ENCODE measurements around the gene PLEKHD1.
A peak's percentile ranks its signal among the peaks of the same experiment; 100 is the strongest.

PLEKHD1 gene

GRCh38 chr14:69458350-69458749, 26.2 kb upstream of the PLEKHD1 start:
- no peak for TF ChIP-seq CTCF (IDR thresholded peaks at IDR 0.05; ENCODE audit: insufficient read depth, low read depth, low read length, missing control alignments)
- no peak for DNase-seq (ENCODE audit: low read depth)

GRCh38 chr14:69459122-69459521, 25.4 kb upstream of the PLEKHD1 start:
- no peak for TF ChIP-seq CTCF (IDR thresholded peaks at IDR 0.05; ENCODE audit: insufficient read depth, low read depth, low read length, missing control alignments)
- no peak overlapping the region for H3K4me3 ChIP-seq (ENCODE audit: low read length)
- peak; percentile 3 for DNase-seq (ENCODE audit: low read depth)

More at GRCh38 chr14:69458350-69458749, 26.2 kb upstream of the PLEKHD1 start:
- H3K4me3 ChIP-seq (ENCODE audit: low read length): no peak overlapping the region

- no peak overlapping the region for H3K4me3 ChIP-seq (ENCODE audit: low read length)
- peak; percentile 87 for TF ChIP-seq CTCF (IDR thresholded peaks at IDR 0.05; ENCODE audit: insufficient read depth, low read depth, low read length, missing control alignments)
- DNase-seq (ENCODE audit: low read depth): peak; percentile 88
Observed at GRCh38 chr14:69460093-69460701, 24.3 kb upstream of the PLEKHD1 start.

GRCh38 chr14:69464379-69464778, 20.1 kb upstream of the PLEKHD1 start:
- no peak for DNase-seq (ENCODE audit: low read depth)
- TF ChIP-seq CTCF (IDR thresholded peaks at IDR 0.05; ENCODE audit: insufficient read depth, low read depth, low read length, missing control alignments): no peak
- H3K4me3 ChIP-seq (ENCODE audit: low read length): no peak overlapping the region

- TF ChIP-seq CTCF (IDR thresholded peaks at IDR 0.05; ENCODE audit: insufficient read depth, low read depth, low read length, missing control alignments): no peak
- no peak for DNase-seq (ENCODE audit: low read depth)
- no peak overlapping the region for H3K4me3 ChIP-seq (ENCODE audit: low read length)
Observed at GRCh38 chr14:69464829-69465228, 19.7 kb upstream of the PLEKHD1 start.

- H3K4me3 ChIP-seq (ENCODE audit: low read length): no peak overlapping the region
- no peak for TF ChIP-seq CTCF (IDR thresholded peaks at IDR 0.05; ENCODE audit: insufficient read depth, low read depth, low read length, missing control alignments)
- DNase-seq (ENCODE audit: low read depth): no peak
Observed at GRCh38 chr14:69468949-69469348, 15.6 kb upstream of the PLEKHD1 start.

GRCh38 chr14:69471436-69471835, 13.1 kb upstream of the PLEKHD1 start:
- DNase-seq (ENCODE audit: low read depth): no peak
- H3K4me3 ChIP-seq (ENCODE audit: low read length): no peak overlapping the region
- no peak for TF ChIP-seq CTCF (IDR thresholded peaks at IDR 0.05; ENCODE audit: insufficient read depth, low read depth, low read length, missing control alignments)

Measured in epithelial cell of esophagus (primary cell).